Central memory CD4-positive, alpha-beta T cell (primary cell): ENCODE data around the gene PRKCE.
A peak's percentile ranks its signal among the peaks of the same experiment; 100 is the strongest.

Experiments used
- DNase-seq: peaks from one replicate; pipeline ENCODE4 v3.0.0; 2022

PRKCE gene

DNA sequence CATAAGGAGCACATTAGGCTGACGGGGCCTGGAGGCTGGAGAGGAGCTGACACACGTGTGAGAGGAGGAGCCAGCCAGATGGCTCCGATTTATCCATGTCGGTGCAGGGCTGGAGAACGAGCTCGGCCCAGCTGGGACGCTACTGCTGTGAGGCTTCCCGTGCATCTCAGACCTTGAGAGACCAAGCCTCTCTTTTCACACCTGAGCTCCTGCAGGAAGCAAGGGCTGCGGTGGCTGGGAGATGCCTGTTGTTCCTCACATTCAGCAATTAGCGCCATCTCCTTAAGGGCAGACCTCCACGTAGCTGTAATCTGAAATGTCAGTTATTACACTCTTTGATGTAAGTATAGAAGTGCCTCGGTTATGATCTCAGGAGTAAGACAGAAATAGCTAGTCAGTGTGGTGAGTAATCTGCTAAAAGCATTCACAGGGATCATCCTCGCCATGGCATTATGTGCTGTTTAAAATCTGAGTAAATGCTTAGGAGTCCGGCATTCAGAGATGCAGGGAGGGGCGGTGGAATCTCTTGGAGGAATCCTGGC is 107.9 kb downstream of the PRKCE start:
- DNase-seq, result no peak

- no peak for DNase-seq
Observed at GRCh38 chr2:45761635-45762034, 110.2 kb downstream of the PRKCE start.

DNA sequence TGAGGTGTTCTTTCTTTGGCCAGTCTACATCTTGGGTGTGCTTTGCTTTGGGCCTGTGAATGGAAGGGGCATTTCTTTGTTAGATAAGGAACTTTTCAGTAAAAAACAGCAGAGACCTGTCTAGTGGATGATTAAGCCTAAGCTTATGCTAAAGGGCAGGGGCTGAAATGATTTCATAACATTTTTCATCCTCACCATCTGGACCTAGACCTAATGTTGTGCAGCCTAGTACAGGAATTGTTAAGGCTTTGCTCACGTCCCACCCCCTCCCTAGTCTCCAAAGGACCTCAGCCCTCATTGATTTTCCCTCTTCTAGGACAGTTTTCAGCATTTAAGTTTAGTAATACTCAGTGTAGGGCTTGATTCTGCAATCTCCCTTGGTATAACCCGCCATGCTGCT is 111.8 kb downstream of the PRKCE start:
- DNase-seq, result no peak

- DNase-seq, result no peak
Observed at GRCh38 chr2:45763797-45764196, 112.3 kb downstream of the PRKCE start.

DNA sequence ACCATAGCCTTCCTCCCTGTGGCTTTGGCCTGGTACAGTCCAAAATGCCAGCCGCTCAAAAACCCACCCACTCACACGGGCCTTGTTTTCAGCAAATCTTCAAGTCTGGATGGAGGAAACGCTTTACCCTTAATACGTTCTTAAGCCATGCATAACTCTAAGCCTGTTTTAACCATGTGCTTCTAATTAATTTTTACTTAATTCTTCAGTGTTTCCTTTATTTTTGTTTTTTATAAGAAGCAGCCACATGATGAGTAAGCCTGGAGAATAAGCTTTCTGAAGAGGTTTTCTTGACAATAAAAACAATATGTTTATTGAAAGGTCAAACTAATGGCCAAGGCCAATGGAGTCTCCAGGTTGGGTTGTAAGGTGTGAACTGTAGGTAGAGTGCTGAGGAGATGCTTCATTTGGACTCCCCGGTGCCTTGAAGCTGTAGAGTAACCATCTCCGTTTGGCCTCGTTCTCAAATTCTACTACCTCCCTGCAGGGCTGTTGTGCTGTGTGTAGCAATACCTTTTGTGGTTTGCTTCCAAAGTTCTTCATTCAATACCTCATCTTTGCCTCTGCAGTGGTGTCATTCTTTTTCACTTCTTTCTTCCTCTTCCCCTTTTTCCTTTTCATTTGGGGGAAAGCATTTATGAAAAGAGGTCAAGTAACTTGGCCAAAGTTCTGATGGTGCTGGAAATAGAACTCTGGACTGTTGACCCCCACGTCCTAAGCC is 113.7 kb downstream of the PRKCE start:
- no peak for DNase-seq

GRCh38 chr2:45765728-45766254 is 114.3 kb downstream of the PRKCE start:
- no peak for DNase-seq

GRCh38 chr2:45768208-45768607 is 116.7 kb downstream of the PRKCE start:
- DNase-seq, result no peak

DNA sequence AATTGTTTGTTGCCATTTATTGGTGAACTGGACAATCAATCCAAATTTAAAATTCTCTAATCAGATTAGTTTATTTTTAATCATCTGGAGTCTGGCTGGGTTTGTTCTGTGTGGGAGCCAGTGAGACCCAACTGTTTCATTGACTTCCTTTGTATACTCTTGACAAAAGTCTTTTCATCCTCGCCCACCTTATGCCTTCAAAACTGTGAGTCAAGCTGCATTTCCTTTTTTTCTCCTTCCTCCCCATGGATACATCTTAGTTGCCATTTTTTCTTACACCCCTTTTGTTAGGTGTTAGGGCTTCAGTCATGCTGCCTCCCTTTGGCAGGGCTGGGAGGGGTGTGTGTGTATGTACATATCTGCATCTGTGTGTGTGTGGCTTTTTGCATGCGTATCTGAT is 117.6 kb downstream of the PRKCE start:
- DNase-seq, result no peak

DNA sequence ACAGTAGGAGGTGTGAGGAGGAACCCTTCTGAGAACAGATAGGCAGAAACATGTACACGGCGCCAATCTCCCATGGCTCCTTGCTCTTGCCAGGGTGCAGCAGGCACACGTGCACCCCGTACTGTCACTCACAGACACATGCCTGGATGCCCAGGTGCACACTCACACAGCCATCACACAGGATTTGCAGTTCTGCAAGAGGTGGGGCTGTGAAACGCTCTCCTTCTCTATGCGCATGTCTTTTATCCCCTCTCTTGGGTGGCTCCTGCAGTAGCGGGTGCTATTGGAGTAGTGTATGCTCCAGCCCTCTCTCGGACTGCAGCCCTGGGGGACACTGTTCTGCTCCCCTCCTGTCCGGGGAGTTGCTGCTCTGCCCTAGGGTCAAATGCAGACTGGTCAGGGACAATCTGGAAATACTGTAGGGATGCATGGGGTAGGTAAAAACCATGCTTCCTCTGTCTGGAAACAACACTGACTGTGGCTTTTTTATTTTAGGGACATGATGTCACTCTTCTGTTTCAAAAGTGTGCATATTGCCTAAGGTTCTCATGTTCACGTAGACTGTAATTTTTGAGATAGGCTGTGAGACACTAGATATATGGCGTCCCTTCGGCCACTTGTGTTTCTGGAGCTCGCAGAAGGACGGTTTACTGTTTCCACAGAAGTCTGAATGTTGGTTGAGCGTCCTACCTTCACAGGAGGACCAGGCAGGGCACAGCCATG is 118.5 kb downstream of the PRKCE start:
- no peak for DNase-seq

DNA sequence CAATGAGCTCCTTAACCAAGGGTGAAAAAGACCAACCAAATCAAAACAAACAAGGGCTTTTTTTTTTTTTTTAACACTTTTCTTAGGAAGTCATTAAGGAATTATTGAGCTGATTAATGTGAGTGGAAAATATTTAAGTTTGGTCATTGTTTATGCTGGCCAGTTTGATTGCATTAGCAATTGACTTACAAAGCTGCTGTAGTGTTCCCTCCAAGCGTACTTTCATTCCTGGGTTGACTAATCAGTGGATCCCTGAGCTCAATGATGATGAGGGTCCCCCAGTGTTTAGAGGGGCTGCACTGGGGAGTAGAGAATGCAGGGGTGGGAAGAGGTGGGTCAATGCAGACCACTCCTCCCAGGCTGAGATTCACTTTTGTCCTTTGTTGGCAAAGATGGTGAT is 119.3 kb downstream of the PRKCE start:
- no peak for DNase-seq

- DNase-seq, result no peak
Observed at GRCh38 chr2:45771261-45771660, 119.8 kb downstream of the PRKCE start.

DNA sequence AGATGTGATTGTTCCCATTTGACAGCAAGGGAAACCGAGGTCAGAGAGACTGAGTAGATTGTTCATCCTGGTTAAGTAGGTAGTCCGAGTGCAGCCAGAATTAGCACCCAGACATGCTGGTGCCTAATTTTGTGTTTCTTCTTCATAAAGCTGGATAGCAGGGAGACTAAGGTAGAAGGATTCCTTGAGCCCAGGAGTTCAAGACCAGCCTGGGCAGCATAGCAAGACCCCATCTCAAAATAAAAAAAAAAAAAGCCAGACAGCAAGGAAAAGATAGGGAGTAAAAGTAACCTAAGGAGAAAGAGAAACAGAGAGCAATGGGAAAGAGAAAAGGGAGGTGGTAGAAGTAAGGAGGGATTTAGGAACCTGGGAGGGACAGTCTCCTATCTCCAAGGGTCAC is 120.6 kb downstream of the PRKCE start:
- no peak for DNase-seq

GRCh38 chr2:45773909-45774308 is 122.4 kb downstream of the PRKCE start:
- DNase-seq, result no peak

GRCh38 chr2:45774688-45775244 is 123.3 kb downstream of the PRKCE start:
- DNase-seq, result no peak

- no peak for DNase-seq
Observed at GRCh38 chr2:45776160-45776955, 124.9 kb downstream of the PRKCE start.

DNA sequence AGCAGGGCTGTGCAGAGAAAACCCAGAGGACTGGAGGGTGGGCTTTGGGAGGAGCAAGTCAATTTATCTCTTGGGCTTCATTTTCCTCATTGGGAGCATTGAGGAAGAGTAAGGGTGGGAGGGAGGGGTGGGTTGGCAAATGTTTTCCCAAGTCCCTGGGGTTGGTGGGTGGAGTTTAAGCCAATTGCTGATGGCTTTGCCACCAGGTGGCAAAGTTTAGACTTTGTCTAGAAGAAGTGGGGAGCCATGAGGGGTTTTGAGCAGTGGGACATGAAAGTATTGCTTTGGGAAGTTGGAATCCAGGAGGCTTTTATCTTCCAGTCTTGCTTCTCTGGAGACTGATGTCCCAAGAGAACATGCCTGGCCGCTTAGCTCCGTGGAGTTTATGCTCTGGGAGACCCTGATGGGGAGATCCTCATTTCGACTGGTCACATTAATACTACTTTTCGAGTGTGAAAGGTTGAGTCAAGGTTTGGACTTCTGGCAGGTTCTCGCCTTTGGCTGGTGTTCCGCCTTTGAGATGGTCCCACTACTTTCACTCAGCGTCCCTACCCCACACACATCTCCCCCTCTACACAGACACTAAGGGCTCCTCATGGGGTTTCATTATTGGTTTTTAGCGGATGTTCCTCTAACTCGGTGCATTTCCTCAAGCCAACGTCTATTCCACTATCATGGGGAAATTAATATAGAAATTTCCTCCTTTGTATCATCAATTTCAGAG is 126.7 kb downstream of the PRKCE start:
- DNase-seq, result no peak

GRCh38 chr2:45778720-45779171 is 127.3 kb downstream of the PRKCE start:
- DNase-seq, result peak; percentile 64

GRCh38 chr2:45780541-45781463 is 129.3 kb downstream of the PRKCE start:
- DNase-seq, result no peak

GRCh38 chr2:45781464-45781811 is 130.0 kb downstream of the PRKCE start:
- no peak for DNase-seq

DNA sequence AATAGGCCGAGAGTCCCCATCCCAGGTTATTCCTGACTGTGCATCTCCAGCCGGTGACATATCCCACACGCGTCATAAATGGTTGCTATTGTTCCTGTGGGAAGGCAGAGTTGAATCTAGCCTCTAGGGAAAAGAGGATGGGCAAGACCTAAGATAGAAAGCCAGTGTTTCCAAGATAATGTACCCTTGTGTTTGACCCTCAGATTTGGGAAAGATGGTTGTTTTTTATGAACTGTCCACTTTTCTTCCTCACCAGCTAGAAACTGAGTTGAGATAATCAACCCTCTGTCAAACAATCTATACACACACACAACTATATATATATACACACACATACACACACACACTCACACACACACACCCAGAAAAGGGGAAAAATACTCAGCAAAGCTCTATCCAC is 131.0 kb downstream of the PRKCE start:
- DNase-seq, result no peak

DNA sequence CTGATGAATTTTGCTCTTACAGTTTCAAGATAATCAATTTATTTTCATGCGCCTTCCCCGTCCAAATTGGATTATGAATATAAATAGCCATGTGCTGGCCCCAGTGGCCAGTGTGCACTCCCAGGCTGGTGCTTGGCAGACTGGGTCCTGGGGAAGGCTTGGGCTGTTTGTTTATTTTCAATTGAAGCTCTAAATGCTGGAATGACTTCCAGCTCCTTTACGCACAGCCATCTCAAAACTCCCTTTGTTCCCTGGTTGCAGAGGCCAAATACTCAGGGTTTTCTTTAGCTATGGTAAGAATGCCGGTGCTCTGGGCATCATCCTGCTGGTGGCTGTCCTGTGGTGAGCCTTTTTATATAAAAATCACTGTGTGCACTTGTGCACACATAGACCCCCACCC is 131.5 kb downstream of the PRKCE start:
- no peak for DNase-seq
